Naive thymus-derived CD4-positive, alpha-beta T cell (primary cell): Measurements from ENCODE around the gene PRSS56. TPM values are rescaled to one million over a fixed set of nuclear protein-coding genes. Genes with fewer than 3 reads are reported as not detected.
A peak's percentile ranks its signal among the peaks of the same experiment; 100 is the strongest.
"Not testable (repeated sequence)": the region's sequence is repeated elsewhere in the genome, so short reads cannot be mapped to it uniquely, and the experiment has no call there.

Source experiments
- ATAC-seq: fragments of 150-1000 bp; cut with Tn5 transposase; 2 replicates; pipeline ENCODE4 v1.10.0; 2021; ENCODE audit warnings: mild to moderate bottlenecking, moderate library complexity
- CTCF ChIA-PET: fragments of 350-600 bp; sonication (Branson Sonifier 250); formaldehyde crosslinking; loops from one replicate; lab custom pipeline; 2021; ENCODE audit warnings: antibody characterized with exemption; lab: Charles Lee
- POLR2A ChIA-PET: fragments of 350-600 bp; sonication (Branson Sonifier 250); formaldehyde crosslinking; loops from one replicate; lab custom pipeline; 2021; ENCODE audit warnings: antibody characterized with exemption, inconsistent platforms; lab: Charles Lee
- DNase-seq, 9 donors: peaks; one replicate each; pipeline versions ENCODE4 v3.0.0 to v3.0.0-alpha.2; 2020 to 2022; ENCODE audit warnings: mixed read lengths in 1 of 9
- H3K27ac ChIP-seq: one replicate; pipeline ENCODE4 v1.7.0; 2013; ENCODE audit warnings: mild to moderate bottlenecking, low read depth, low read length, moderate library complexity
- H3K27me3 ChIP-seq, 2 donors: one replicate each; pipeline ENCODE4 v1.7.0; 2013; ENCODE audit warnings: low read length in 2 of 2, mild to moderate bottlenecking in 2 of 2, moderate library complexity in 2 of 2; ENCODE audit not compliant: control insufficient read depth in 2 of 2, insufficient read depth in 2 of 2
- H3K36me3 ChIP-seq, 3 experiments: 1 replicate in 2 of 3; 2 replicates in 1 of 3; pipeline ENCODE4 v1.7.0; 2013; ENCODE audit warnings: low read length in 3 of 3, mild to moderate bottlenecking in 3 of 3, moderate library complexity in 1 of 3; ENCODE audit not compliant: insufficient read depth in 3 of 3, control insufficient read depth in 2 of 3
- H3K4me1 ChIP-seq, 2 donors: one replicate each; pipeline ENCODE4 v1.7.0; 2013; ENCODE audit warnings: low read length in 2 of 2, mild to moderate bottlenecking in 2 of 2, moderate library complexity in 1 of 2; ENCODE audit not compliant: control insufficient read depth in 2 of 2, insufficient read depth in 2 of 2
- H3K4me3 ChIP-seq: 2 replicates; pipeline ENCODE4 v1.7.0; 2013; ENCODE audit warnings: mild to moderate bottlenecking, low read length
- H3K9me3 ChIP-seq, 3 experiments: 1 replicate in 2 of 3; 2 replicates in 1 of 3; pipeline ENCODE4 v1.7.0; 2013; ENCODE audit warnings: low read length in 3 of 3; ENCODE audit not compliant: control insufficient read depth in 2 of 3
- H3K27ac Mint-ChIP-seq, 9 donors: one replicate each; pipeline ENCODE4 v1.8.0; 2020 to 2022; ENCODE audit warnings: mixed read lengths in 9 of 9, mild to moderate bottlenecking in 8 of 9, moderate library complexity in 5 of 9, inconsistent platforms in 2 of 9
- H3K27me3 Mint-ChIP-seq, 5 donors: one replicate each; pipeline ENCODE4 v1.8.0; 2021 to 2022; ENCODE audit warnings: mixed read lengths in 5 of 5, mild to moderate bottlenecking in 1 of 5
- H3K36me3 Mint-ChIP-seq, 5 donors: one replicate each; pipeline ENCODE4 v1.8.0; 2020 to 2022; ENCODE audit warnings: mixed read lengths in 5 of 5, mild to moderate bottlenecking in 3 of 5, inconsistent platforms in 1 of 5
- H3K4me1 Mint-ChIP-seq, 7 donors: one replicate each; pipeline ENCODE4 v1.8.0; 2020 to 2022; ENCODE audit warnings: mixed read lengths in 7 of 7, mild to moderate bottlenecking in 3 of 7, inconsistent platforms in 1 of 7
- H3K4me3 Mint-ChIP-seq, 10 donors: one replicate each; pipeline ENCODE4 v1.8.0; 2020 to 2022; ENCODE audit warnings: mild to moderate bottlenecking in 10 of 10, mixed read lengths in 10 of 10, moderate library complexity in 6 of 10, inconsistent platforms in 2 of 10
- H3K9me3 Mint-ChIP-seq, 11 donors: one replicate each; pipeline ENCODE4 v1.8.0; 2020 to 2022; ENCODE audit warnings: mixed read lengths in 11 of 11, mild to moderate bottlenecking in 4 of 11, inconsistent platforms in 1 of 11, moderate library complexity in 1 of 11
- intact Hi-C, 2 donors: fragments of 100-400 bp; cut with micrococcal nuclease; formaldehyde crosslinking; loops; one replicate each; pipeline ENCODE4 v1.15.1; 2023
- polyA plus RNA-seq, 2 donors: library from polyadenylated mRNA; unstranded; fragments of 300-500 nt; fragmentation: Illumina TruSeq; gene quantifications; one replicate each; pipeline ENCODE4 v1.2.3, GENCODE V29; 2021
- total RNA-seq, 6 experiments: library from RNA in 5 of 6; stranded (reverse) in 5 of 6; gene quantifications; 1 replicate in 5 of 6; 2 replicates in 1 of 6; pipeline ENCODE4 v1.2.3 and lab custom pipeline; 2021 to 2026

Gene PRSS56
- total and polyA plus RNA-seq, 7 experiments from 2014 or later = not detected

DNA sequence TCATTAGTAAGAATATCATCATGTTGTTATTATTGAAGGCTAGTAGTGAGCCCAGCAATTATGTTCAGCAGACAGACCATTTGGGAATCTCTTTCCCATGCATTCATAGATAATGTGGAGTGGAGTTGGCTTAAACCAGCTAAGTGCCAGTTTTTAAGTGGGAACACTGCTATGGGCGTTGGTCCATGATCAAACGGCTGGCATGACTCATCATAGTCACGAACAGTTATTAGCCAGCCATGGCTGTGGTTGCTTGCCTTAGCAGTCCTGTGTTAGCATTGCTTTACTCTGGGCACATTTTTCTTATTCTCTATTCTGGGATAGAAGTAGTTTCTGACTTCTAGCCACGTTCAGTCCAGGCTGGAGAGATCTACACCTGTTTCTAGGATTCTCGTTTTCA, 48.0 kb downstream of the PRSS56 start:
- POLR2A ChIA-PET = no interaction called here

DNA sequence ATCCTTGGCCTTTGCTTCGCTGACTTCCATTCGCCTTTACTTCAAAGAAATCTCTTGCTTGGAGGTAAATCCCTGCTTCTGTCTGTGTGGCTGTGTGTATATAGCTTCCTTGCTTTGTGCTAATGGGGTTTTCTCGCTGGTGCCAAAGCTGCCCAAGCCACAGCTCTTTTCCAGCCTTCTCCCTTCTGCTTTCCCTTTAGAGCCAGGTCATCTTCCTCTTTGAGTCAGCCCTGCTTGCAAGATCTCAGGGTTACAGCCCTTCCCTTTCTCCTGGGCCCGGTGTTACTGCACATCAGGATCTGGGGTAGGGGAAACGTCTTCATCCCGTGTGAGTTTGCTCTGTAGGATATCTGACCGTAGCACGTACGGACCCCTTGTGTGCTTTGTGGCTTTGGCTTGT, 49.4 kb downstream of the PRSS56 start:
- POLR2A ChIA-PET = no interaction called here
- peaks cover 23 to 80% (median 44%) of the 10 kb centered on the region in 5 donors for H3K36me3 Mint-ChIP-seq
- peak overlapping the region in 3 of 9 donors; percentile 26 to 43 (median 37) for H3K27ac Mint-ChIP-seq
- Histone ChIP-seq H3K27me3 (no peaks in the 10 kb centered on the region), H3K4me1 (no peaks in the 10 kb centered on the region), H3K27ac (no peak overlapping the region), H3K36me3 (peaks cover 17 to 96% (median 26%) of the 10 kb centered on the region in 3 experiments), H3K9me3 (no peaks in the 10 kb centered on the region), H3K4me3 (no peak overlapping the region)
- no peaks in the 10 kb centered on the region for H3K27me3 Mint-ChIP-seq
- no peaks in the 10 kb centered on the region for H3K9me3 Mint-ChIP-seq
- H3K4me3 Mint-ChIP-seq = no peak overlapping the region
- H3K4me1 Mint-ChIP-seq = peaks cover 0 to 7% (median 0%) of the 10 kb centered on the region in 7 donors
- DNase-seq = no peak
- CTCF ChIA-PET = no interaction called here
- ATAC-seq = no peak
- intact Hi-C loops = no loop called here

More for the DNA sequence above, 48.0 kb downstream of the PRSS56 start:
- Mint-ChIP-seq H3K27ac (no peak overlapping the region), H3K9me3 (no peaks in the 10 kb centered on the region), H3K4me3 (no peak overlapping the region), H3K4me1 (peaks cover 0 to 7% (median 0%) of the 10 kb centered on the region in 7 donors), H3K36me3 (peaks cover 23 to 79% (median 53%) of the 10 kb centered on the region in 5 donors), H3K27me3 (no peaks in the 10 kb centered on the region)
- Histone ChIP-seq H3K36me3 (peaks cover 19 to 94% (median 23%) of the 10 kb centered on the region in 3 experiments), H3K27me3 (no peaks in the 10 kb centered on the region), H3K4me3 (no peak overlapping the region), H3K9me3 (no peaks in the 10 kb centered on the region), H3K4me1 (no peaks in the 10 kb centered on the region), H3K27ac (no peak overlapping the region)
- intact Hi-C loops = no loop called here
- no peak for DNase-seq
- CTCF ChIA-PET = no interaction called here
- ATAC-seq = no peak

DNA sequence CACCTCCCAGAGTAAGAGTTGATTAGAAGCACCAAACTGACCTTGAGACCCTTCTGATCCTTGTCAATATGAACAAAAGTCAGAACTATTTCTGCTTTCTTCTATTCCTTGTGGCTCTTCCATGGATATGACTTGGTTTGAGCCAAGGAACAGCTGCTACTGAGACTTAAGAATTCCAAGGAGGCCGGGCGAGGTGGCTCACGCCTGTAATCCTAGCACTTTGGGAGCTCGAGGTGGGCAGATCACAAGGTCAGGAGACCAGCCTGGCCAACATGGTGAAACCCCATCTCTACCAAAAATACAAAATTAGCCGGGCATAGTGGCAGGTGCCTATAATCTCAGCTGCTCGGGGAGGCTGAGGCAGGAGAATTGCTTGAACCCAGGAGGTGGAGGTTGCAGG, 50.3 kb downstream of the PRSS56 start:
- H3K27ac ChIP-seq, intact Hi-C loops, CTCF ChIA-PET, H3K4me3 ChIP-seq, ATAC-seq, H3K27me3 Mint-ChIP-seq, H3K4me1 Mint-ChIP-seq, H3K4me1 ChIP-seq, H3K9me3 ChIP-seq, H3K4me3 Mint-ChIP-seq, H3K9me3 Mint-ChIP-seq, H3K27me3 ChIP-seq, DNase-seq: not testable (repeated sequence)
- H3K36me3 ChIP-seq = peaks cover 18 to 96% (median 32%) of the 10 kb centered on the region in 3 experiments
- Mint-ChIP-seq H3K36me3 (peaks cover 22 to 80% (median 45%) of the 10 kb centered on the region in 5 donors), H3K27ac (peak overlapping the region in 1 of 9 donors; percentile 62)
- POLR2A ChIA-PET = interaction anchor here (0.5 kb wide), 1 partner anchor 1933 kb away, joined by 3 read pairs; no protein-coding TSS in a partner anchor

GRCh38 chr2:232571026-232571474, 50.9 kb downstream of the PRSS56 start:
- peaks cover 20 to 78% (median 45%) of the 10 kb centered on the region in 5 donors for H3K36me3 Mint-ChIP-seq
- intact Hi-C loops = no loop called here
- H3K4me1 ChIP-seq = no peaks in the 10 kb centered on the region
- ChIA-PET POLR2A (no interaction called here), CTCF (no interaction called here)
- H3K27me3 ChIP-seq = no peaks in the 10 kb centered on the region
- H3K9me3 ChIP-seq = no peaks in the 10 kb centered on the region
- peak overlapping the region in 1 of 9 donors; percentile 62 for H3K27ac Mint-ChIP-seq
- H3K9me3 Mint-ChIP-seq = no peaks in the 10 kb centered on the region
- H3K4me3 ChIP-seq = no peak overlapping the region
- no peaks in the 10 kb centered on the region for H3K27me3 Mint-ChIP-seq
- H3K4me3 Mint-ChIP-seq = no peak overlapping the region
- peaks cover 18 to 91% (median 32%) of the 10 kb centered on the region in 3 experiments for H3K36me3 ChIP-seq
- H3K27ac ChIP-seq = no peak overlapping the region
- no peak for ATAC-seq
- H3K4me1 Mint-ChIP-seq = peaks cover 0 to 7% (median 0%) of the 10 kb centered on the region in 7 donors
- DNase-seq = no peak

DNA sequence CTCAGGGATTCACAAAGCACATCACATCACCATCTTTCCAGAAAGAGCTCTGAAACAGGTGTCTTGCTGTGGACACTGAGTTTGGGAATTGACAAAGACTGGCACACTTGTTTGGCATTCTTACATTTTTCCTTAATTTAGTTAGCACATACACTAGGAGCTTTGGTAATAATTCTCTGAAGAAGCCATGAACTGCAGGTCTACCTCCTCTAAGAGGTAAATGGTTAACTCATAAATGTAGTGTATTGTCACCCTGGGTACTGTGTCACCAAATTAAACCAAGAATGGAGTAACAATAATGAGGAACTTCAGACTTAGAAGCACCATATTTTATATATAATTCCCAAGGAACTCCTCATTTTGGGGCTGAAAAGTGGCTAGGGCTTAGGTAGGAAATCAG, 52.9 kb downstream of the PRSS56 start:
- no peak overlapping the region for H3K27ac Mint-ChIP-seq
- H3K36me3 ChIP-seq = peaks cover 4 to 71% (median 18%) of the 10 kb centered on the region in 3 experiments

GRCh38 chr2:232573771-232574435, 53.7 kb downstream of the PRSS56 start:
- peak overlapping the region in 2 of 9 donors; percentile 2 to 72 for H3K27ac Mint-ChIP-seq
- intact Hi-C loops = no loop called here
- H3K4me1 Mint-ChIP-seq = no peaks in the 10 kb centered on the region
- ChIA-PET POLR2A (no interaction called here), CTCF (no interaction called here)
- DNase-seq (no peak), ATAC-seq (no peak)
- peaks cover 4 to 67% (median 13%) of the 10 kb centered on the region in 3 experiments for H3K36me3 ChIP-seq
- H3K9me3 ChIP-seq = no peaks in the 10 kb centered on the region
- no peaks in the 10 kb centered on the region for H3K9me3 Mint-ChIP-seq
- H3K27ac ChIP-seq = no peak overlapping the region
- no peak overlapping the region for H3K4me3 ChIP-seq
- no peaks in the 10 kb centered on the region for H3K4me1 ChIP-seq
- no peak overlapping the region for H3K4me3 Mint-ChIP-seq
- H3K36me3 Mint-ChIP-seq = peaks cover 10 to 71% (median 35%) of the 10 kb centered on the region in 5 donors
- H3K27me3 Mint-ChIP-seq = no peaks in the 10 kb centered on the region
- no peaks in the 10 kb centered on the region for H3K27me3 ChIP-seq

More for the DNA sequence above, 52.9 kb downstream of the PRSS56 start:
- Histone ChIP-seq H3K27ac (no peak overlapping the region), H3K27me3 (no peaks in the 10 kb centered on the region), H3K9me3 (no peaks in the 10 kb centered on the region), H3K4me3 (no peak overlapping the region), H3K4me1 (no peaks in the 10 kb centered on the region)
- intact Hi-C loops = no loop called here
- H3K9me3 Mint-ChIP-seq = no peaks in the 10 kb centered on the region
- ChIA-PET CTCF (no interaction called here), POLR2A (no interaction called here)
- H3K4me3 Mint-ChIP-seq = no peak overlapping the region
- ATAC-seq = no peak
- no peaks in the 10 kb centered on the region for H3K27me3 Mint-ChIP-seq
- H3K4me1 Mint-ChIP-seq = no peaks in the 10 kb centered on the region
- H3K36me3 Mint-ChIP-seq = peaks cover 10 to 73% (median 36%) of the 10 kb centered on the region in 5 donors
- no peak for DNase-seq
